Caco-2 (cell line): ENCODE results near the gene PPP1R12A. TPM values are rescaled to one million over a fixed set of nuclear protein-coding genes. Genes with fewer than 3 reads are reported as not detected.
A peak's percentile ranks its signal among the peaks of the same experiment; 100 is the strongest.

Experiments used
- BruUV-seq: library from RNA; stranded (reverse); fragments of 400-500 nt; replicated peaks from 2 replicates; lab custom pipeline; 2021; lab: Mats Ljungman, UMichigan
- CTCF ChIA-PET: fragments of 300-600 bp; sonication (Branson Sonifier 250); formaldehyde crosslinking; loops from one replicate; lab custom pipeline; 2022; ENCODE audit warnings: antibody characterized with exemption; lab: Charles Lee
- POLR2A ChIA-PET: fragments of 300-600 bp; sonication (Branson Sonifier 250); formaldehyde crosslinking; loops from one replicate; lab custom pipeline; 2022; ENCODE audit warnings: antibody characterized with exemption; lab: Charles Lee
- DNase-seq, 2 experiments: peaks; one replicate each; pipeline versions ENCODE4 v3.0.0 to v3.0.0-alpha.2; 2020 to 2022
- H3K27me3 ChIP-seq: replicated peaks from 2 replicates; pipeline ENCODE4 v1.6.0; 2011; ENCODE audit warnings: low read length; ENCODE audit not compliant: control insufficient read depth, insufficient read depth
- H3K36me3 ChIP-seq: 2 replicates; pipeline ENCODE4 v1.5.1; 2011; ENCODE audit warnings: low read length; ENCODE audit not compliant: control insufficient read depth, insufficient read depth
- H3K4me1 ChIP-seq: fragments of 250-450 bp; sonication (Bioruptor Pico); 2 replicates; pipeline ENCODE4 v1.5.1; 2020; ENCODE audit warnings: mild to moderate bottlenecking
- H3K4me3 ChIP-seq: 2 replicates; pipeline ENCODE4 v1.5.1; 2011; ENCODE audit warnings: low read depth, mild to moderate bottlenecking, control low read depth, low read length
- H3K9me3 ChIP-seq: fragments of 250-450 bp; sonication (Bioruptor Pico); 2 replicates; pipeline ENCODE4 v1.5.1; 2020; ENCODE audit warnings: mild to moderate bottlenecking, moderate library complexity
- H3K27ac Mint-ChIP-seq: one replicate; pipeline ENCODE4 v1.8.0; 2022; ENCODE audit warnings: mixed read lengths; ENCODE audit not compliant: unreplicated experiment
- H3K27me3 Mint-ChIP-seq: one replicate; pipeline ENCODE4 v1.8.0; 2022; ENCODE audit warnings: mixed read lengths; ENCODE audit not compliant: insufficient read depth, unreplicated experiment
- H3K36me3 Mint-ChIP-seq: one replicate; pipeline ENCODE4 v1.8.0; 2022; ENCODE audit warnings: mild to moderate bottlenecking, mixed read lengths; ENCODE audit not compliant: insufficient read depth, unreplicated experiment
- H3K4me1 Mint-ChIP-seq: one replicate; pipeline ENCODE4 v1.8.0; 2022; ENCODE audit warnings: low read depth, mixed read lengths; ENCODE audit not compliant: unreplicated experiment
- H3K4me3 Mint-ChIP-seq: one replicate; pipeline ENCODE4 v1.8.0; 2022; ENCODE audit warnings: mild to moderate bottlenecking, moderate library complexity, mixed read lengths; ENCODE audit not compliant: unreplicated experiment
- H3K9me3 Mint-ChIP-seq: one replicate; pipeline ENCODE4 v1.8.0; 2022; ENCODE audit warnings: mixed read lengths; ENCODE audit not compliant: unreplicated experiment
- CTCF ChIP-seq, 2 experiments: fragments of 200-600 bp in 1 of 2; IDR thresholded peaks; 1 replicate in 1 of 2; 2 replicates in 1 of 2; pipeline versions ENCODE4 v1.5.1 to v1.8.0; 2011 to 2022; ENCODE audit warnings: antibody characterized with exemption in 1 of 2, control low read depth in 1 of 2, inconsistent platforms in 1 of 2, low read depth in 1 of 2, low read length in 1 of 2, mild to moderate bottlenecking in 1 of 2, moderate library complexity in 1 of 2; ENCODE audit not compliant: insufficient read depth in 1 of 2, severe bottlenecking in 1 of 2, unreplicated experiment in 1 of 2
- intact Hi-C: fragments of 100-400 bp; cut with micrococcal nuclease; formaldehyde crosslinking; loops from one replicate; pipeline ENCODE4 v1.10.0; 2022; ENCODE audit not compliant: unreplicated experiment
- total RNA-seq: library from RNA; stranded (reverse); gene quantifications from 2 replicates; pipeline ENCODE4 v1.2.3, GENCODE V29; 2022

PPP1R12A gene
- total RNA-seq, 1 experiment from 2014 or later, result 62.5 TPM

GRCh38 chr12:79897617-79898016 lies 37.3 kb downstream of the PPP1R12A start:
- Histone ChIP-seq H3K4me3 (no peak overlapping the region), H3K4me1 (no peaks in the 10 kb centered on the region), H3K9me3 (no peaks in the 10 kb centered on the region), H3K27me3 (no peaks in the 10 kb centered on the region), H3K36me3 (no peaks in the 10 kb centered on the region)
- no peak overlapping the region for H3K4me3 Mint-ChIP-seq
- no peak for TF ChIP-seq CTCF (IDR thresholded peaks at IDR 0.05; ENCODE audit: insufficient read depth in 1 of 2, low read depth in 1 of 2, low read length in 1 of 2, severe bottlenecking in 1 of 2, unreplicated experiment in 1 of 2)
- H3K36me3 Mint-ChIP-seq, result no peaks in the 10 kb centered on the region
- H3K27me3 Mint-ChIP-seq, result no peaks in the 10 kb centered on the region
- no peak for DNase-seq
- peaks cover 10% of the 10 kb centered on the region for H3K9me3 Mint-ChIP-seq
- CTCF ChIA-PET, result no interaction called here
- no TSS peak for BruUV-seq
- POLR2A ChIA-PET, result no interaction called here
- H3K27ac Mint-ChIP-seq, result peak overlapping the region; percentile 9
- intact Hi-C loops, result no loop called here
- peaks cover 19% of the 10 kb centered on the region for H3K4me1 Mint-ChIP-seq

- H3K4me1 ChIP-seq, result no peaks in the 10 kb centered on the region
- no peaks in the 10 kb centered on the region for H3K36me3 Mint-ChIP-seq
- no peak for TF ChIP-seq CTCF (IDR thresholded peaks at IDR 0.05; ENCODE audit: insufficient read depth in 1 of 2, low read depth in 1 of 2, low read length in 1 of 2, severe bottlenecking in 1 of 2, unreplicated experiment in 1 of 2)
- no peaks in the 10 kb centered on the region for H3K9me3 ChIP-seq
- no peaks in the 10 kb centered on the region for H3K36me3 ChIP-seq
- H3K27ac Mint-ChIP-seq, result no peak overlapping the region
- intact Hi-C loops, result no loop called here
- no peaks in the 10 kb centered on the region for H3K27me3 Mint-ChIP-seq
- H3K4me3 Mint-ChIP-seq, result no peak overlapping the region
- H3K27me3 ChIP-seq, result no peaks in the 10 kb centered on the region
- ChIA-PET CTCF (no interaction called here), POLR2A (no interaction called here)
- H3K4me3 ChIP-seq, result no peak overlapping the region
- no TSS peak for BruUV-seq
- H3K4me1 Mint-ChIP-seq, result peaks cover 19% of the 10 kb centered on the region
- H3K9me3 Mint-ChIP-seq, result peaks cover 10% of the 10 kb centered on the region
- no peak for DNase-seq
These were observed 39.1 kb downstream of the PPP1R12A start for GRCh38 chr12:79895804-79896203.

GRCh38 chr12:79895071-79895470 lies 39.8 kb downstream of the PPP1R12A start:
- no TSS peak for BruUV-seq
- no peak for DNase-seq
- no peak for TF ChIP-seq CTCF (IDR thresholded peaks at IDR 0.05; ENCODE audit: insufficient read depth in 1 of 2, low read depth in 1 of 2, low read length in 1 of 2, severe bottlenecking in 1 of 2, unreplicated experiment in 1 of 2)

More at GRCh38 chr12:79895071-79895470, 39.8 kb downstream of the PPP1R12A start:
- ChIA-PET CTCF (no interaction called here), POLR2A (no interaction called here)
- Mint-ChIP-seq H3K9me3 (peaks cover 10% of the 10 kb centered on the region), H3K36me3 (no peaks in the 10 kb centered on the region), H3K4me1 (peaks cover 19% of the 10 kb centered on the region), H3K27me3 (no peaks in the 10 kb centered on the region), H3K4me3 (no peak overlapping the region), H3K27ac (no peak overlapping the region)
- Histone ChIP-seq H3K36me3 (no peaks in the 10 kb centered on the region), H3K4me3 (no peak overlapping the region), H3K4me1 (no peaks in the 10 kb centered on the region), H3K27me3 (no peaks in the 10 kb centered on the region), H3K9me3 (no peaks in the 10 kb centered on the region)
- intact Hi-C loops, result no loop called here
